ENCODE data around the gene RABIF.
"Not testable (repeated sequence)": the region's sequence is repeated elsewhere in the genome, so short reads cannot be mapped to it uniquely, and the experiment has no call there.

RABIF gene

DNA sequence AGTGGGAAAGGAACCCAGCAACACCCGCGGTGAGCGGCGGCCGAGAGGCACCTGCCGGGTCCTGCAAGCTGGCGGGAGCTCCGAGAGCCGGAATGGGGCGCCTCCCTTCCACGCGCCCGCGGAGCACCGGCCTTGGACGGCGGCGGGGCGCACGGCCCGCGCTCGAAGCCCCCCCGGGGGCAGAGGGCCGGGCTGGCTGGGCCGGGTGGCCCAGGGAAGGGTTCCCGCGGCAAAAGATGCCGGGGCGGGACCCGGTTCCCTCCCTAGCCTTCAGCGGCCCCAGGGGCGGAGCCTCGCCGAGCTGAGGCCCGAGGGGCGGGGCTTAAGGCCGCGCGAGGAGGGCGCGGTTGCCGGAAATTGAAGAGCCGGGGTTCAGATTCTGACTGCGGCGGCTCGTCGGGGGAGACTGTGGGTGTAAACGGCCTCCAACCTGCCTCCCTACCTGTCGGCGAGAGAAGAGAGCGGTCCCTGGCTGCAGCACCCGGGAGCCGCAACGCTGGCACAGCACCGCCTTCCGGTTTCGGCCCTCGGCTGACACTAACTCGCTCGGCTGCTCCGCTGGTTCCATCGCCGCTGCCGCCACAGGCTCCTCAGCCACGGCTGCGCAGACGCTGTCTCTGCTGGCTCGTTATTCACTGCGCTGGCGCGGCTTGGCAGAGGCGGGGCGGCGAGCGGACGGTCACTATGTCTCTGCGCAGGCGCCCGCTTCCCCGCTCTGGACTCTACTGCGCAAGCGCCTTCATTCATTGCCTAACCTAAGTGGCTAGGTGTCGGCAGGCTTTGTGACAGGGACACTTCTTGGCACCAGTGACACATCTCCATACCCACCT, at the start of gene RABIF:
Gene RABIF (minus strand): TSS at position 619 of the 830 bp plus-strand sequence. CDS start 51 bp downstream, at position 568.
- TF ChIP-seq, protein P1, sequence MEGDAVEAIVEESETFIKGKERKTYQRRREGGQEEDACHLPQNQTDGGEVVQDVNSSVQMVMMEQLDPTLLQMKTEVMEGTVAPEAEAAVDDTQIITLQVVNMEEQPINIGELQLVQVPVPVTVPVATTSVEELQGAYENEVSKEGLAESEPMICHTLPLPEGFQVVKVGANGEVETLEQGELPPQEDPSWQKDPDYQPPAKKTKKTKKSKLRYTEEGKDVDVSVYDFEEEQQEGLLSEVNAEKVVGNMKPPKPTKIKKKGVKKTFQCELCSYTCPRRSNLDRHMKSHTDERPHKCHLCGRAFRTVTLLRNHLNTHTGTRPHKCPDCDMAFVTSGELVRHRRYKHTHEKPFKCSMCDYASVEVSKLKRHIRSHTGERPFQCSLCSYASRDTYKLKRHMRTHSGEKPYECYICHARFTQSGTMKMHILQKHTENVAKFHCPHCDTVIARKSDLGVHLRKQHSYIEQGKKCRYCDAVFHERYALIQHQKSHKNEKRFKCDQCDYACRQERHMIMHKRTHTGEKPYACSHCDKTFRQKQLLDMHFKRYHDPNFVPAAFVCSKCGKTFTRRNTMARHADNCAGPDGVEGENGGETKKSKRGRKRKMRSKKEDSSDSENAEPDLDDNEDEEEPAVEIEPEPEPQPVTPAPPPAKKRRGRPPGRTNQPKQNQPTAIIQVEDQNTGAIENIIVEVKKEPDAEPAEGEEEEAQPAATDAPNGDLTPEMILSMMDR (IDR thresholded peaks at IDR 0.05; ENCODE audit: borderline replicate concordance, control extremely low read depth, extremely low read depth, insufficient read depth, missing control alignments): no peak
- peak; percentile 97 for DNase-seq (ENCODE audit: low spot score)

DNA sequence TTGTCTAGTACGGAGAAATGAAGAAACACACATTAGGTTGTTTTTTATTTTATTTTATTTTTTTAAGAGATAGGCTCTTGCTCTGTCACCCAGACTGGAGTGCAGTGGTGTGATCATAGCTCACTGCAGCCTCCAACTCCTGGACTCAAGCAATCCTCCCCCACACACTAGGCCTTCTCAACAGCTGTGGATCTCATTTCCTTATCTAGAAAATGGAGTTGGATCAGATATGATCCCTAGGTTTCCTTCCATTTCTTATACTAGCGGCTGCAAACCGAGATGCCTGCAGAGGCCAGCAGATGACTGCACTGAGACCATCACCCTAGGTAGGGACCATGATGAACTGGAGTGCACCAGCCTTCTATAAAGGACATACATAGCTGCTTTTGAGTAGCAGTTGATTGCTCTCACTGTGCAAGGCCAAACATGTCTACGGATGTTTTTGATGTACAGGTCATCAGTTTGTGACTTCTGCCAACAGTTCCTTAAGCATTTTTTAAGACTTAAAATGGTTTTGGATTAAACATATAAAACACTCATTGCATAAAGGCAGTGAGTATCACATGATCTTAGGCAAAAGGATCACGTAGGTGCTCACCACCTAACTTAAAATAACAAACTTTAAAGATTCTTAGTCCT, 49.5 kb upstream of the RABIF start:
- in situ Hi-C loops (cut with MboI; ENCODE audit: low sequenced_read_pairs, unreplicated experiment): no loop called here
- TF ChIP-seq, protein P1 (IDR thresholded peaks at IDR 0.05; ENCODE audit: borderline replicate concordance, control extremely low read depth, extremely low read depth, insufficient read depth, missing control alignments): no peak
- no peak for DNase-seq (ENCODE audit: low spot score)

More for the DNA sequence above, at the start of gene RABIF:
- in situ Hi-C loops (cut with MboI; ENCODE audit: low sequenced_read_pairs, unreplicated experiment): no loop called here

DNA sequence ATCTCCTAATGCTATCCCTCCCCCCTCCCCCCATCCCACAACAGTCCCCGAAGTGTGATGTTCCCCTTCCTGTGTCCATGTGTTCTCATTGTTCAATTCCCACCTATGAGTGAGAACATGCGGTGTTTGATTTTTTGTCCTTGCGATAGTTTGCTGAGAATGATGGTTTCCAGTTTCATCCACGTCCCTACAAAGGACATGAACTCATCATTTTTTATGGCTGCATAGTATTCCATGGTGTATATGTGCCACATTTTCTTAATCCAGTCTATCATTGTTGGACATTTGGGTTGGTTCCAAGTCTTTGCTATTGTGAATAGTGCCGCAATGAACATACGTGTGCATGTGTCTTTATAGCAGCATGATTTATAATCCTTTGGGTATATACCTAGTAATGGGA, 47.5 kb upstream of the RABIF start:
- DNase-seq (ENCODE audit: low spot score); in situ Hi-C loops (cut with MboI; ENCODE audit: low sequenced_read_pairs, unreplicated experiment): not testable (repeated sequence)

DNA sequence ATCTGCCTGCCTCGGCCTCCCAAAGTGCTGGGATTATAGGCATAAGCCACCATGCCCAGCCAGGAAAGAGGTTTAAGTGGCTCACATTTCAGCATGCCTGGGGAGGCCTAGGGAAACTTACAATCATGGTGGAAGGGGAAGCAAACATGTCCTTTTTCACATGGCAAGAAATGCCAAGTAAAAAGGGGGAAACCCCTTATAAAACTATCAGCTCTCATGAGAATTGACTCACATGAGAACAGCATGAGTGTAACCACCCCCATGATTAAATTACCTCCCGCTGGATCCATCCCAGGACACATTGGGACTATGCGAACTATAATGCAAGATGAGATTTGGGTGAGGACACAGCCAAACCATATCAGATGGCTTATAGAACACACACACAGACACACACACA, 46.9 kb upstream of the RABIF start:
- no peak for DNase-seq (ENCODE audit: low spot score)
- in situ Hi-C loops (cut with MboI; ENCODE audit: low sequenced_read_pairs, unreplicated experiment): no loop called here
- TF ChIP-seq, protein P1 (IDR thresholded peaks at IDR 0.05; ENCODE audit: borderline replicate concordance, control extremely low read depth, extremely low read depth, insufficient read depth, missing control alignments): no peak

DNA sequence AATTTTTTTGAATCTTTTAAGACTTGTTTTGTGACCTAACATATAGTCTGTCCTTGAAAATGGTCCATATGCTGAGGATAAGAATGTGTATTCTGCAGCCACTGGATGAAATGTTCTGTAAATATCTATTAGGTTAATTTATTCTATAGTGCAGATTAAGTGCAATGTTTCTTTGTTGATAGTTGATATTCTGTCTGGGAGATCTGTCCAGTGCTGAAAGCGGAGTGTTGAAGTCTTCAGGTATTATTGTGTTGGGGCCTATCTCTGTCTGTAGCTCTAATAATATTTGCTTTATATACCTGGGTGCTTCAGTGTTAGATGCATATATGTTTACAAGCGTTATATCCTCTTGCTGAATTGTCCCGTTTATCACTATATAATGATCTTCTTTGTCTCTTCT, 45.8 kb upstream of the RABIF start:
- no peak for DNase-seq (ENCODE audit: low spot score)
- in situ Hi-C loops (cut with MboI; ENCODE audit: low sequenced_read_pairs, unreplicated experiment): no loop called here
- TF ChIP-seq, protein P1 (IDR thresholded peaks at IDR 0.05; ENCODE audit: borderline replicate concordance, control extremely low read depth, extremely low read depth, insufficient read depth, missing control alignments): no peak

DNA sequence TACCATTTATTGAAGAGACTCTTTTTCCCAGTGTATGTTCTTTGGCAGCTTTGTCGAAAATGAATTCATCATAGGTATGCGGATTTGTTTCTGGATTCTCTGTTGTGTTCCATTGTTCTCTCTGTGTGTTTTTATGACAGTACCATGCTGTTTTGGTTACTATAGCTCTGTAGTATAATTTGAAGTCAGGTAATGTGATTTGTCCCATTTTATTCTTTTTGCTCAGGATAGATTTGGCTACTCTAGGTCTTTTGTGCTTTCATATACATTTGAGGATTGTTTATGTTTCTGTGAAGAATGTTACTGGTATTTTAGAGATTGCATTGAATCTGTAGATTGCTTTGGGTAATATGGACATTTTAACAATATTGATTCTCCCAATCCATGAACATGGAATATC, 43.5 kb upstream of the RABIF start:
- in situ Hi-C loops (cut with MboI; ENCODE audit: low sequenced_read_pairs, unreplicated experiment): no loop called here
- TF ChIP-seq, protein P1 (IDR thresholded peaks at IDR 0.05; ENCODE audit: borderline replicate concordance, control extremely low read depth, extremely low read depth, insufficient read depth, missing control alignments): no peak
- DNase-seq (ENCODE audit: low spot score): no peak
